Activated CD8-positive, alpha-beta memory T cell treated with anti-CD3 and anti-CD28 coated beads, Interleukin-2, amount 50 U/mL, for 1 hour (primary cell): ENCODE data around the gene RIC3.

Source experiments
- DNase-seq: peaks from one replicate; pipeline ENCODE4 v3.0.0-alpha.2; 2020; ENCODE audit errors: extremely low read depth

RIC3 gene

GRCh38 chr11:8102965-8103364 lies 65.9 kb downstream of the RIC3 start:
- no peak for DNase-seq

- no peak for DNase-seq
Observed at GRCh38 chr11:8102296-8102915, 66.4 kb downstream of the RIC3 start.

DNA sequence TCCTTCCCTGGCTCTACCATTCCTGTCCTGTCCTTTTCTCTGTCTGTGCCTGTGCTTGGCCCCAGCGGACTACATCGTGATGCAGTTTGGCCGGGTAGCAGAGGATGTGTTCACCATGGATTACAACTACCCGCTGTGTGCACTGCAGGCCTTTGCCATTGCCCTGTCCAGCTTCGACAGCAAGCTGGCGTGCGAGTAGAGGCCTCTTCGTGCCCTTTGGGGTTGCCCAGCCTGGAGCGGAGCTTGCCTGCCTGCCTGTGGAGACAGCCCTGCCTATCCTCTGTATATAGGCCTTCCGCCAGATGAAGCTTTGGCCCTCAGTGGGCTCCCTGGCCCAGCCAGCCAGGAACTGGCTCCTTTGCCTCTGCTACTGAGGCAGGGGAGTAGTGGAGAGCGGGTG lies 67.4 kb downstream of the RIC3 start:
- no peak for DNase-seq

DNA sequence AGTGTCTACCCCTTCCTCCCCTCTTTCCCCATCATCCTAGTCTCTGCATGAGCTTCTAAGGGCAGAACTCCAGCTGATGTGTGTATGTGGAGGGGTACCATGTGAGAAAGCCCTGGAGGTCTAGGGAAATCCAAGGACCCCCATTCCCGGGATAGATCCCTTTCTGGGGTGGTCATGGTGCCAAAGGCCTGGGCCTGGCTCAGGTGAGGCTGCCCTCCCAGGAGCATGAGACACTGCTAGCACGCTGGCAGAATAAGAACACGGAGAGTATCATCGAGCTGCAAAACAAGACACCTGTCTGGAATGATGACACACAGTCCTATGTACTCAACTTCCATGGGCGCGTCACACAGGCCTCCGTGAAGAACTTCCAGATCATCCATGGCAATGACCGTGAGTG lies 68.2 kb downstream of the RIC3 start:
- DNase-seq: no peak

DNA sequence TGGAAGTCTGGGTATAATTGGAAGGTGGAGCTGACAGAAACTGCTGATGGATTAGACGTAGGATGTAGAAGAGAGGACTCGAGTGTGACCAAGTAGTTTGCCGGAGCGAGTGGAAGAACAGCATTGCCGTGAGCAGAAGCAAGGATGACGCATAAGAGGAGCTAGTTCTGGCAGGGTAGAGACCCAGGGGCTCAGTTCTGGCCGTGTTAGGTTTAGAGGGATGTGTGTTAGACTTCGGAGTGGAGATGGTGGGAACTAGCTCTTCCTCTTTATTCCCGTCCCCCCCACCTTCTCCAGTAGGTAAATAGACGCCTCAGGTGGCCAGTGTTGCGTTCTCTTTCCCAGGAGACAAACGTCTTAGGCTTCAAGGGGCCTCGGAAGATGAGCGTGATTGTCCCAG lies 68.7 kb downstream of the RIC3 start:
- no peak for DNase-seq

DNA sequence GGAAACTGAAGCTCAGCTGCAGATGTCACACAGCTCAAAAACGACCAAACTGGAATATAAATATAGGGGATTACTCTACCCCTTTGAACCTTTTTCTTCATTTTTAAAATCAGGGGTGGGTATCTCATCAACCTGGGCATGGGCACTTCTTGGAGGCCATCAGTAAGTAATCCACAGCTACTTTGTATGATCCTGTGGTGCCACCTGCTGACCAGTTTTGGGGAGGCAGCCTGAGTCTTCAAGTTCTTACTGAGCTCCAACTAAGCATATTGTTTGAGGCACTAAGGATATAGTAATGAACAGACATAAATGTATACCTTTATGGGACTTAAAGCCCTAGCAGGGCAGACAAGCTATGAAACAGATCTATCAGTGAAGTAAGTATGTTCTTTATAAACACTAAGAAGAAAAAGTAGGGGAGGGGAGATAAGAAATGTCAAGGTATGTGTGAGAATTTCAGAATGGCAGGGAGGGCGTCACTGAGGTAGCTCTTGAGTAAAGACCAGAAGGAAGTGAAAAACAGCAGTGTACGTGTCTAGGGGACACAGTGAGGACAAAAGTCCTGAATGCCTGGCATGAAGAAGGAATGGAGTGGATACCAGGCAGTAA lies 69.4 kb downstream of the RIC3 start:
- DNase-seq: peak; percentile 9

DNA sequence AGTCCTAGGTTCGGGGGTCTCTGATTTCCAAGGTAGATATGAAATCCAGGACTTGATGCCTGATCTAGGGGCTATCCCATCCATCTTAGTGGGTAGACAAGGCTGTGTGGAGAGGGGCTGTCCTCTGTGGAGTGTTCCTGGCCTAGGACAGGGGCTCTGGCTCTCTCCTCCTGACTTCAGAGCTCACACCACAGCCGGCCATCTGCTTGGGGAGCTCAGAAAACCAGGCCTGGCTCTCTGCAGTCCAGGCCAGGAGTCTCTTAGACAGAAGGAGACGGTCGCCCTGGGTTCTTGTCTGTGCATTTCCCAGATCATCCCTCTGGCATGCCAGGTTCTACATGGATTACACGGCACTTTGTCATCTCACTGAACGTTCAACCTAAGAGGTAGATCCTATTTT lies 69.9 kb downstream of the RIC3 start:
- DNase-seq: no peak

- no peak for DNase-seq
Observed at GRCh38 chr11:8098361-8098760, 70.5 kb downstream of the RIC3 start.

DNA sequence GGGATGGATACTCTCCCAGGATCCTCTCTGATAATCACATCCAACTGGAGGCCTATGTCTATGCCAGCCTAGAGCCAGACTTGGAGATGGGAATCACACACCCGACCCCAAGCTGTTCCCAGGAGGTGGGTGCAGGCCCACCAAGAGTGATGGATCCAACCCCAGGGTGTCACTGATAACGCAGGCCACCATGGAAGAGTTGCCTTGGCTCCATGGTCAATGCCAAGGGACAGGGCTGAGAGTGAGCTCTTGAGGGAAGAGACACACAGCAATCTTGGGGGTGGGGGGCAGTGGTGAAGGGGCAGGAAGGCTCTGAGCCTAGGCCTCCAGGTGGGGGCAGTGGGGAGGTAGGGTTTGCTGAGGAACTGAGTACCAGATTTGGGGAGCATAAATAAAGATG lies 70.9 kb downstream of the RIC3 start:
- no peak for DNase-seq

DNA sequence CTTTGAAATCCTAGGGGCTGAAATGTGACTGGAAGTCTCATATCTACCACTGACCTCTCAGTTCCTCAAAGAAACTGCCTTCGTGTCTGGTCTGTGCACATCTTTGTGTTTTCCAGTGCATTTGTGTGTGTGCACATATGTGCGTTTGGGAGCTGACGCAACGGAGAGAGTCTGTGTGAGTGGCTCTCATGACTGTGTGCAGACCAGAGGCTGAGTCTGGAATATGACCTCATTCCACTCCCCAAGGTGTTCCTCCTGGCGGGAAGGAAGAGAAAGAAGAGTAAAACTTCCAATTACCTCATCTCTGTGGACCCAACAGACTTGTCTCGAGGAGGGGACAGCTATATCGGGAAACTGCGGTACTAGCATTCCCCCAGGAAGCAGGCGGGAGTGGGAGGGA lies 71.4 kb downstream of the RIC3 start:
- no peak for DNase-seq

- no peak for DNase-seq
Observed at GRCh38 chr11:8097062-8097461, 71.8 kb downstream of the RIC3 start.

DNA sequence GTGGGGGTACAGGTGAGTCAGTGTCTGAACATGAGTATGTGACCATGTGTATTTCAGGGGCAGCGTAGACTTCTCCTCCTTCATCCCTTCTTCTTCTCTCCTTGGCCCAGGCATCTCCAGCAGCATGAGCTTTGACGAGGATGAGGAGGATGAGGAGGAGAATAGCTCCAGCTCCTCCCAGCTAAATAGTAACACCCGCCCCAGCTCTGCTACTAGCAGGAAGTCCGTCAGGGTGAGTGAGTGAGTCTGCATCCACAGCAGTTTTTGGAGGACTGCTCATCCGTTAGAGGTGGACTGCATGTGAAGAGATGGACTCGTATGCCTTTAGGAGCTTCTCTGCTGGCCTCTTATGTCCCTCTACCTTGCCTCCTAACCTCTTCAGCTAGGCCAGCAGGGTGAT lies 72.2 kb downstream of the RIC3 start:
- DNase-seq: no peak

DNA sequence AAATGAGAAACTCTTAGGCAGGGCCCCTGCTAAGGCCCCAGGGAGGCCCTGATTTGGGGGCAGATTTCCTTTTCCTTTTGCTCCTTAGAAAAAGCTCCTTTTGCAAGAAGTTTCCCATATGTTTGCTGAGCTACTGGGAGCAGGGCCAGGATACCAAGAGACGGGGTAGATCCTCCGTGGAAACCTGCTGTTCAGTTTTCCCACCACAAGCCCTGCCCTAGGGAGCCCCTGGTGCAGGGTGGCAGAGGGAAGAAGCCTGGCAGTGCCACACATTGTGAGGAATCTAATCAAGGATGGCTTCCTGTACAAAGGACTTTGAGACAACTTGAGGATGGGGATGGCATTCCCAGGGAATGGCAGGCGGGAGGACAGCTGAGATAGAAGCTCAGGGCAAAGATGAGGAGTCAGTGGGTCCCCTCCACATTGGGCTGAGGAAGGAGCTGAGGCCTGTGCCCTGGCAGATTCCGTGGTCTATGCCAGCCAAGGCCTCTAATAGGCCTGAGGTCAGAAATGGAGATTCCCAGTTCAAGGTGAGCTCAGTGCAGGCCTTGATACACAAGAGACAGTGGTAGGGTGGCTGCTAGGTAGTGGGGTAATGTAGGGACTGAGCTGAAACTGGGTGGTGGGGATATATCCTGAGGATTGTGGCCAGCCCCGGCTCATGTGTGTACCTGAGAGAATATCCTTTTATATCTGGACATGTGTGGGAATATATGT lies 72.9 kb downstream of the RIC3 start:
- DNase-seq: no peak

DNA sequence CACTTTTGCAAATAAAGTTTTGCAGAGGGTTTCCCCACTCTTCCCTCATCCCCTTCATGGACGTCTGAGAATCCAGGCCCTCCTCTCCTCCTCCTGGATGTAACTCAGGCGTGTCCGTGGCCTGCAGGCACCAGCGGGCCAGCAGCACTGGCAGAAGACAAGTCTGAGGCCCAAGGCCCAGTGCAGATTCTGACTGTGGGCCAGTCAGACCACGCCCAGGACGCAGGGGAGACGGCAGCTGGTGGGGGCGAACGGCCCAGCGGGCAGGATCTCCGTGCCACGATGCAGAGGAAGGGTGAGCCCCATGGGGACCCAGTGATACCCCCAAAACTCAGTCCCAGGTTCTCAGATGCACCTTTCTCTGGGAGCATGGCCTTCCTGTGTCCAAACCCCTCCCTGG lies 73.5 kb downstream of the RIC3 start:
- no peak for DNase-seq

GRCh38 chr11:8094656-8095055 lies 74.2 kb downstream of the RIC3 start:
- no peak for DNase-seq

- no peak for DNase-seq
Observed at GRCh38 chr11:8093931-8094575, 74.8 kb downstream of the RIC3 start.

- no peak for DNase-seq
Observed at GRCh38 chr11:8092587-8093424, 76.0 kb downstream of the RIC3 start.

DNA sequence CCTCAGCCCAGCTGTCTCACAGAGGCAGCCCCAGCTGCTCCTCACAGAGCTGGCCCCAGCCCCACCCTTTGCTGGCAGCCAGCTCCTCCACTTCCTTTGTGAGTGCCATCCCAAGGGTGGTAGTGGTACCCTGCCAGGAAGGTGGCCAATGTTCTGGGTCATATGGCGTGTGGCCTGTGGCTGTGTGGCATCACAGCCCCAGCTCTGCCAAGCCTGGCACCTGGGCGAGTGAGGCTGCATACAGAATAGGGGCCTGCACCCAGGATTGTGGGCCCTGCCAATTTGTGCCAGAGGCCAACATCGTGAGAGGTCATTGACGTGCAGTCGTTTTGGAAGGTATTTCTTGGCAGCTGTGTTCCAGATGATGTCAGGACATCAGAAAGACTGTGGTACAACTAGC lies 77.1 kb downstream of the RIC3 start:
- no peak for DNase-seq

DNA sequence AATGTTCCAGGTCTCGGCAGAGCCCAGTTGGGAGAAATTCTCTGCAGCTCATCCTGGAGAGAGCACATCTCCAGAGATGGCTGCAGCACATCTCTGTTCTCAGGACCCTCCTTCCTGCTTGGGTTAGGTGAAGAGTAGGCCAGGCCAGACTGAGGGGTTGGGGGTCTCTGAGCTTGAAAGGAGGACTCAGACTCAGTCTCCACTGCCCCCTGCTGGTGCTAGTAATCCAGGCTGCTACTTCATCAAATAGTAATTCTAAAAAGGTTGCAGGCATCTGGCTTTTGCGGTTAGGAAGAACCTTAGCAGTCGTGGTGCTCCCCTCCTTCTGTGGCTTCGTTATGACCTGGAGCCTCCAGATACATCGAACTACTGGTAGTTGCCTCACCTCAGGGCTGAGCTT lies 78.1 kb downstream of the RIC3 start:
- DNase-seq: no peak

- DNase-seq: no peak
Observed at GRCh38 chr11:8089791-8090510, 78.9 kb downstream of the RIC3 start.

DNA sequence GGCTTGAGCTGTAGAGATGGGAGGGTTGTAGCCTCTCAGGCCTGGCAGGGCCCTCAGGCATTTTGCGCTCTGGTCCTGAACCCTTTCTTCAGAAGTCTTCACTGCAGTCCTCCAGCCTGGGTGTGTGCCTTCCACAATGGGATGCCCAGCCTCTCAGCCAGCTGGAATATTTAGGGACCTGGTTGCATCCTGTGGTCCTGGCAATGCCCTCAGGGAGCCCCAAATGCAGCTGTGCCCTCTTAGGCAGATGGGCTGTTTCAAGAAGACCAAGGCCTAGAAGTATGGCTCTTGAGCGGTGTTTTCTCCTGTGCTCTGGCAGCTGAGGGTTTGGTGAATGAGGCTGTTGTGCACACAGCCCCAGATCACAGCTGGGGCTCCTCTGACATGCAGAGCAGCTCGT lies 81.1 kb downstream of the RIC3 start:
- no peak for DNase-seq
